ENCODE measurements around the gene CLTCL1.
A peak's percentile ranks its signal among the peaks of the same experiment; 100 is the strongest.
"Not testable (repeated sequence)": the region's sequence is repeated elsewhere in the genome, so short reads cannot be mapped to it uniquely, and the experiment has no call there.

Gene CLTCL1

DNA sequence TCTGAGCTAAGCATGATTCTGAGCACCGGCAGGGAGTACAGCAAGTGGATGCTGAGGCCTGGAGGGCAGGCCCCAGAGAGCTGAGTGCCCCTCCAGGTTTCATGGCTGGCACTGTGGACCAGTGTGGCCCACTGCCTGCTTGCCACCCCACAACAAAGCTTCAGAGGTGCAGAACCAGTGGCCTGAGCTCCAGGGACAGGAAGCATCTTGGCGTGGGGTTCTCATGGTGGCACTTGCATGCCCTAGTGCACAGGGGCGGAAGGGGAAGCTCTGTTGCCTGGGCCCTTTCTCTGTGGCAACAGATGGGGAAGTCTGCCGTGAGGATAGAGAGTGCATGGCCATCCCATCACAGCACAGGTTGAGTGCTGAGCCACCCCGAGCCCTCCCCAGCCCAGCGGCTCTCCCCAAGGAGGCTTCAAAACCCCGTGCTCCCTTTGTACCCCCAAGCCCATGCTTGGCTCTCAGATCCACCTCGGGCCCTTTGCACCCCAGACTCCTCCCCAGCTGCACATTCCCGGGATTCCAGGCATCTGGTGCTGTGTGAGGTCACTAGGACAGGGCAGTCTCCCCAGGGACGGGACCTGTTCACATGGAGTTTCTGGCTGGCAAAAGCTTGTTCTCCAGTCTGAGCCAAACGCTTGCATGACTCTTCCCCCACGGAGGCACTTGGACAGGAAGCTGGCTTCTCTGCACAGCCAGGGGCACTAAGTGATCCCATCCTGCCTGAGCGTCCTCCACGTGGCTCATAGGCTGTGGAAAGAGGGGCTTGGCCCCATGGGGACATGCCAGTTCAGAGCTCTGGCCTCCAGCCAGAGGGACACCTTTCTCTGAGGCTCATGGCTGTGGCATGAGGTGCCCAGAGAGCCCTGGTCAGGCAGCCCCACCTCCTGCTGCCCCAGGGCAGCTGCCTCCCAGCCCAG, 117.2 kb downstream of the CLTCL1 start:
- peak; percentile 32 to 58 (median 50) for DNase-seq

DNA sequence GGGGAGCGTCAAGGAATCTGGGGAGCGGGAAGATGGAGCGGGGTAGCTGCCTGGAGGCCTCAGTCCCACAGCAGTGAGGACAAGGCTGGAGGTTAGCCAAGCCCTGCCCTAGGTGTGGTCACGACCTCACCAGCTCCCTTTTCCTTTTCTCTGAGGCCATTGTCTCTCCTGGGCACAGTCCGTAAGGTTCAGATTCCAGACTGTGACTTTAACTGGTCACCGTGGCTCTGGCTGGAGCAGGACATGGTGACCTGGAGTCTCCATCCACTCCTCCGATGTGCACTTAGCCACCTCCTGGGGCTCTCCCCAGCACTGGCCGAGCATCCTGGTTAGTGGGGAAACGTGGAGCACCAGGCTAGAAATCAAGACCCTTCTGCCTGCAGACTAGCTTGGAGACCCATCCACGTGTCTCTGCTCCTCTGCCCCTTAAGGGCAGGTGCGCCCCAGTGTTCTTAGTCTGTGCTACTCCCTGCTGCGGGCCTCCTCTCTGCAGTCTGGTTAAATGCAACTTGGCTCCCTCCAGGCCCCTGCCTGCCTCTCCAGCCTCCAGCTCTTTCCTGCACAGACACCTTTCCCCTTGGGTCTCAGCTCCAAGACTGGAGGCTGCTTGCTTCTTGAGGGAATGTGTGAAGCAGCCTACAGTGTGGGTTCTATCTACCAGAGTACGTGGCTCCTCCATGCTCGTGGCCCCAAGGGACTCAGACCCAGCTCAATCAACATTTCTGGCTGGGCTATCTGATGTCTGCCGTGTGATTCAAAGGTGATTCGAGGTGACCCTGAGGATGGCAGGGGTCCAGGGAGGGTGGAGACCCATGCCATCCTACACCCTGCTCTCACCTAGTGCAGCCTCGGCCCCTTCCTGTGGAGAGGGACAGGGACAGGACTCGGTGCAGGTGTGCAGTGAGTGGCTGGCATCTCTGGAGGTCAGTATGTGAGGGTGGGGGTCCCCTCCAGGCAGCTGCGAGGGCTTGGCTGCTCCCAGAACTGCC, 118.2 kb downstream of the CLTCL1 start:
- no peak for DNase-seq

DNA sequence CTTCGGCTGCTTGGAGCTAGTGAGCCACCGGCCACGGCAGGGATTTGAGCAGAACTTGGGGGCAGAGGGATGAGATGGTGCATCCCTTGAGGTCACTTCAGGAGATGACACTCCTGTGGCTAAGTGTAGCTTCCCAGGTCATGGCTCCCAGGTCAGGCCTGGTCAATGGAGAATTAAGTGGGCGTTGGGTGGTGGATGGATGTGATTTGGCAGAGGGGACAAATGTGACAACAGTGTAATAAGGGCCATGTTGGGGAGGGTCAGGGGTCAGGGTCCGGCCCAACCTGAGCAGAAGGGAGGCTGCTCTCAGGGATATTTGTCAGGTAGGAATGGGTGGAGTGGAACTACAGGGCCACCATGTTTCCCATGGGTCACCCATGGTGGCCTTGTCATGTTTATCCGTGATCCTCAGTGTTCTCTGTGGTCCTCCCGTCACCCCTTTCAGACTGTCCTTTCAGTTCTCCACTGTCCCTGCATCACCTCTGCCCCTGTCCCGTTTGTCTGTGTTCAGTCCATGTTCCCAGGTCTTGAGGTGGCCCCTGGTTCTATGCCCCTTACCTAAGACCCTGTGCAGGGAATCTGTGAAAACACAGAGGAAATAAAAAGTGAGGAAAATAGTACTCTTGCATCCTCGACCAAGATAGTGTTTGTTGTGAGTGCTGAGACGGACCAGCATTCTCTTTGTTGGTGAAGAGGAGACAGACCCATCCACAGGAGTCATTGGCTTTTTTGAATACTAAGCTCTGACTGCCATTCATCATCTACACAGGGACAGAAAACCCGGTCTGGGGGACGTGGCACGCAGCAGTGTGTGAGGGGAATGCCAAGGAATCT, 119.1 kb downstream of the CLTCL1 start:
- no peak for DNase-seq

DNA sequence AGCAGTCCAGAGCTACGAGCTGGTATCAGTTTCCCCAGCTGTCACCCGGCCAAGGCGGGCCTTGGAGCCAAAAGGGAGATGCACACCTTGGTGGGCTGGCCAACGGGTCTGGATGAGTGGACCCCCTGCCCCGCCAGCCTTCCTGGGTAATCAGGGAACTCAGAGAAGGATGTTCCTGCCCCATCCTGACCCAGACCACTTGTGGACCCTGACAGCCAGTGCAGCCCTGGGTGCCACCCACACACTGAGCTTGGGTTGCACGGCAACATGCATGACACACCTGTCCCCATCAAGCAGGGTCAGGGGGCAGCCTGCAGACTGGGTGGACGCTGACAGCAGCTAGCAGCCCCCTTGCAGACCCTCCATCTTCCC, 121.6 kb downstream of the CLTCL1 start:
- no peak for DNase-seq

DNA sequence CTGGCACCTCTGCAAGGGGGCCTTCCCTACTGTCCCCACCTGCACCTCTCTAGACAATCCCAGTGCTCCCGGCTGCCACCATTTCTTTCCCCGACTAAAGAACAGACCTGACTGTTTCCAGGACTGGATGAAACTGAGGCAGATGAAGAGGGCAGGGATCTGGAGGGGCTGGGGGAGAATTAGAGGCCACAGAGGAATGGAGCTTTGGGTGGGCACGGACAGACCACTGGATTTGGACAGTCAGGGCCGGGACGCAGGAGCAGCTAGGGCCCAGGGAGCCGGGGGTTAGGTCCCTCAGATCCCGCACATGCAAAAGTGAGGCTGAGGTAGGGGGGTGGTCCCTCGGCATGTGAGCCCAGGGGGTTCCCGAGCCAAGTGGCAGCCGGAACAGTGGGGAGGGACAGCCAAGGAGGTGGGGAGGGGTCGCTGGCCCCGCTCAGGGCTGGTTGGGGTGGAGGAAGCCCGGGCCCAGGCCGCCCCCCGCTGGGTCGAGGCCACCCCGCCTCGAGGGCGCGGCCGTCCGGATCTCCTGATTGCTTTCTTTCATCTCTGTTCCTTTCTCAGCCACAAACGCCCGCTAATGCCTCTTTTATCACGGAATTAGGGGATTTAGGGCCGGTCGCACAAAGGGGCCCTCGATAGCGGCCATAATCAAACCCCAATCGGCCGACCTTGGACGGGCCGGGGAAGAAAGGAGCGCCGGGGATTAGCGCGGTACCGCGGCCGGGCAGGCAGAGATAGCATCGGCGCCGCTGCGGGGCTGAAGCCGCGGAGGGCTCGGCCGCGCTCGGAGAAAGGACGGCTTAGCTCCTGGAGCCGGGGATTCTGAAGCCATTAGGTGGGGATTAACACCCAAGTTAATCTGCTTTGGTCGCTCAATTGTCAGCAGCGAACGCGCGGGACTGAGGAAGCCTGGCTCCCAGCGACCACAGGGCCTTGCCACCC, 122.2 kb downstream of the CLTCL1 start:
- DNase-seq = no peak

- DNase-seq = no peak
Observed at GRCh38 chr22:19168088-19168890, 123.2 kb downstream of the CLTCL1 start.

DNA sequence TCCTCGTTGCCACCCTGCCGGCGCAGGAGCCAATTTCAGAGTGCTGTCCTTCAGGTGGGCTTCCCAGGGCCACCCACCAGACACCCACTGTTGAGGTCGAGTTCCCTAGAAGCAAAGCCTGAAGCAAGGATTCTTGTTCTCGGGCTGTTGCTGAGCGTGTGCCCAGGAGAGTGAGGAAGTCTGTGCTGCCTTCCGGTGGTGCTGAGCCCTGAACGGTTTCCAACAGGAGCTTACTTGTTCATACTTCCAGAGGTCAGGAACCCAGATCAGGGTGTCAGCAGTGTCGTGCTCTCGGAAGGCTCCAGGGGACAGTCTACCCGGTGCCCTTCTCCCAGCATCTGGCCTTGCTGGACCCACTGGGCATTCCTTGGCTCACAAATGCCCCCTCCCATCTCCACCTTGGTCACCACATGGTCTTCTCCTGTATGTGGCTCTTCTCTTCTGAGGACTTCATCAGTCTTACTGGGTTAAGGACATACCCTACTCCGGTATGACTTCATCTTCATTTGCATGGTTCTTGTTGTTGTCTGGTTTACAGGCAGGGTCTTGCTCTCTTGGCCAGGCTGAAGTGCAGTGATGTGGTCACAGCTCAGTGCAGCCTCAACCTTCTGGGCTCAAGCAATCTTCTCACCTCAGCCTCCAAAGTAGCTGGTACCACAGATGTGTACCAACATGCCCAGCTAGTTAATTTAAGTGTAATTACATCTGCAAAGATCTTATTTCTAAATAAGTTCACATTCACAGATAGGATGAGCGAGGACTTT, 124.2 kb downstream of the CLTCL1 start:
- DNase-seq = no peak

GRCh38 chr22:19166421-19166820, 125.1 kb downstream of the CLTCL1 start:
- no peak for DNase-seq

GRCh38 chr22:19164425-19164824, 127.1 kb downstream of the CLTCL1 start:
- DNase-seq = no peak

DNA sequence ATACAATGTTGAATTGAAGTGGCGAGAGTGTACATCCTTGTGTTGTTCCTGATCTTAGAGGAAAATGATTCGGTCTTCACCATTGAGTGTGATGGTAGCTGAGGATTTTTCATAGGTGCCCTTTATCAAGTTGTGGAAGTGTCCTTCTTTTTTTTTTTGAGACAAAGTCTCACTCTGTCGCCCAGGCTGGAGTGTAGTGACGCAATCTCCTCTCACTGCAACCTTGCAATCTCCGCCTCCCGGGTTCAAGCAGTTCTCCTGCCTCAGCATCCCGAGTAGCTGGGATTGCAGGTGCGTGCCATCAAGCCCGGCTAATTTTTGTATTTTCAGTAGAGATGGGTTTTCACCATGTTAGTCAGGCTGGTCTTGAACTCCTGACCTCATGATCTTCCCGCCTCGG, 132.9 kb downstream of the CLTCL1 start:
- not testable (repeated sequence) for DNase-seq

DNA sequence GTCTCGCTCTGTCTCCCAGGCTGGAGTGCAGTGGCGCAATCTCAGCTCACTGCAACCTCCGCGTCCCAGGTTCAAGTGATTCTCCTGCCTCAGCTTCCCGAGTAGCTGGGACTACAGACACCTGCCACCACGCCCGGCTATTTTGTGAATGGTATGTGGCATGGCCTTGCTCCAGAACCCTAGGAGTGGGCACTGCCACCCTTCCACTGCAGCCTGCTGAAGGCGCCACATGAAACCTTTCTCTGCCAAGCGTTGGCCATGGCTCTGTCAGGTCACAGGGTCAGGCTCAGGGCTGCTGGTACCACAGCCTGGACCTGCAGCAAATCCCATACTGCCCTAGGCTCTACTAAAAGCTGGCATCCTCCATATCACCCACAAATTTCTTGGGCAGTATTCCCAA, 135.4 kb downstream of the CLTCL1 start:
- not testable (repeated sequence) for DNase-seq

DNA sequence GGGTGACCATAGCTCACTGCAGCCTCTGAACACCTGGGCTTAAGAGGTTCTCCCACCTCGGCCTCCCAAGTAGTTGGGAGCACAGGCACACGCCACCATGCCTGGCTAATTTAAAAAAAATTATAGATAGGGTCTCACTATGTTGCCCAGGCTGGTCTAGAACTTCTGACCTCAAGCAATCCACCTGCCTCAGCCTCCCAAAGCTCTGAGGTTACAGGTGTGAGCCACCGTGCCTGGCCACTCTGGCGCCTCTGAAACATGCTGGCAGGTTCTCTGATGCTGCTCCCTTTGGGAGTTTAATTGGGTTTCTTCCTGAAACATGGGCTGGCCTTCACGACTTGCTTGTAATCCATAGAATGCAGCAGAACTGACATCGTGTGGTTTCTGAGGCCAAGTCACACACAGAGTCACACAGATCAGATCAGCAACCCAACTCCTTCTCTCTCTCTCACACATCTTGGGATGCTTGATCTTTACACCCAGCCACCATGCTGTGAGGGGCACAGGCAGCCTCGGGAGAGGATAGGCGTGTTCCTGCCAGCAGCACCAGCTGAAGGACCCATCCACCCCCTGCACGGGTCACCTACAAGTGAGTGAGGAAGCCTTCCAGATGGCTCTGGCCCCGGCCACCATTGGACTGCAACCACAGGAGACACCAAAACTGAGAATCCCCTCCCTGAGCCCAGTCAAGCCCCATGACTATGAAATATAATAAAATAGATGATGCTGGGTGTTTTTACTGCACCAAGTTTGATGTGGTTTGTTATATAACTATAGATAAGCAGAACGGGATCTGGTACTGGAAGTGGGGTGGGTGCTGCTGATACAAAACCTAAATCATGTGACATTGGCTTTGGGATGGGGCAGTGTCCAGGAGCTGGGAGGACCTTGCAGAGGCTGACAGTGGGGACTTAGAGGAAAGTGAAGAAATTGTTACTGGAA, 138.3 kb downstream of the CLTCL1 start:
- DNase-seq = no peak

- DNase-seq = no peak
Observed at GRCh38 chr22:19151329-19152191, 140.0 kb downstream of the CLTCL1 start.

DNA sequence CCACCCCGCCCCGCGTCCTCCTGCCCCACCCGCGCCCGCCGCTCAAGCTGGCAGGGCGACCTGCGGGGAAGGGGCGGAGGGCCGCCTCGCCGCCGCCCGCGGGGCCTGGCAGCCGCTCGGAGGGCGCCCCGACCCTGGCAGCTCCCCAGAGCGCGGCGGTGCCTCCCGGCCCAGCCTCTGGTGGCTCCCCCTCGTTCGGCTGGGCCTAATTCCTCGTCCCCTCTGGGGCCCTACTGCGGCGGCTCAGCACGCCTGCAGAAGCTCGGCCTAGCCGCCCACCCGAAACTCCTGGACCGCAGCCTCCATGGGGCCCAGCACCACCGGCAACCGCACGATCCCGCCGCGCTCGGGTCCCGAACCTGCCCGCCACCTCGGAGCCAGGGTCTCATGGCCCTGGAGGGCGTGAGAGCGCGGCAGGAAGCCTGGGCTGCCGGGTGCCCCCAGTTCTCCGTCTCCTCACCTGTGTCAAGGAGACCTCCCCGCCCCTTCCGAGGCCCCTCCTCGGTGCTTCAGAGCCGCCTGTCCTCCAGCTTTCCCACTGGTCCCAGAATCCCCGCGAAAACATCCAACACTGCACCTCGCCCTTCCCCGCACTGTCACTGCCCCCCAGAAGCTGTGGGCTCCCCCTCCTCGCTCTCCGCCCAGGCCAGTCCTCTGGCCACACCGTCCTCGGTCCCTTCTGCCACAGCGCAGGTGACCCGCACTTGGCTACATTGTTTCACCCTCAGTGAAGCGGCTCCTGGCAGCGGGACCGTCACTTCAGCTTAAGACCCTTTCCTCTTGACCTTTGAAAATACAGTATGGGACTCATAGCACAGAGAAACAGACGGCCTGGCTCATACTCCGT, 140.8 kb downstream of the CLTCL1 start:
- DNase-seq = no peak

- no peak for DNase-seq
Observed at GRCh38 chr22:19149991-19150390, 141.5 kb downstream of the CLTCL1 start, which contains the start of gene GSC2. Gene GSC2, minus strand, starts transcription at chr22:19150292. Its CDS starts 9 bp downstream, at chr22:19150283.
